GM04503 (cell line): ENCODE measurements around the gene NXPH4.

Experiments
- DNase-seq: peaks from one replicate; pipeline ENCODE4 v3.0.0-alpha.2; 2012; ENCODE audit warnings: low read depth

The NXPH4 gene

GRCh38 chr12:57183939-57184725 lies 32.5 kb upstream of the NXPH4 start:
- no peak for DNase-seq

DNA sequence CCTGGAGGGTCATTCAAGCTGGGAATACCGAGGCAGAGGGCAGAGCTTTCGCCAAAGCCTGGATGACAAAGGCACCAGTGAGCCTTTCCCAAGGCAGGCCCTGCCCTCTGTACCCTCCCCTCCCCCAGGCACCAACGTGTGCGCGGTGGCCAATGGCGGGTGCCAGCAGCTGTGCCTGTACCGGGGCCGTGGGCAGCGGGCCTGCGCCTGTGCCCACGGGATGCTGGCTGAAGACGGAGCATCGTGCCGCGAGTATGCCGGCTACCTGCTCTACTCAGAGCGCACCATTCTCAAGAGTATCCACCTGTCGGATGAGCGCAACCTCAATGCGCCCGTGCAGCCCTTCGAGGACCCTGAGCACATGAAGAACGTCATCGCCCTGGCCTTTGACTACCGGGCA lies 31.2 kb upstream of the NXPH4 start:
- DNase-seq: no peak

GRCh38 chr12:57185906-57186508 lies 30.6 kb upstream of the NXPH4 start:
- DNase-seq: no peak

GRCh38 chr12:57187222-57188089 lies 29.1 kb upstream of the NXPH4 start:
- no peak for DNase-seq

DNA sequence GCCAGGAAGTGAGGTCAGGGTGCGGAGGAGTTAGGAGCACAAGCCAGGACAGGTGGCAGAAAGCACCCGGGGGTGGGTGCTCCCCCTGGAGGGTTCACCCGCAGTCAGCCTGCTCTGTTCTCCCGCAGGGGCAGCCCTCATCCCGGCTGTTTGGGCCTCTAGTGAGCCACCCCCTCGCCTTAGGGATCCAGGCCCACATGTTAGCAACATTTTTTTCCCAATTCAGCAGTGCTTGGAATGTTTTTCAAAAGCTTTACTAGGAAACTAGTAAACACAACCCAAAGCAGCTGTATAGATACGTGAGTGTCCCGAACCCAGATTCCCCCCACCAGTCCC lies 28.5 kb upstream of the NXPH4 start:
- no peak for DNase-seq

GRCh38 chr12:57190037-57190436 lies 26.6 kb upstream of the NXPH4 start:
- no peak for DNase-seq

GRCh38 chr12:57190821-57191220 lies 25.8 kb upstream of the NXPH4 start:
- no peak for DNase-seq

- no peak for DNase-seq
Measured at GRCh38 chr12:57191410-57191809, 25.2 kb upstream of the NXPH4 start.

- DNase-seq: no peak
Measured at GRCh38 chr12:57192920-57193319, 23.7 kb upstream of the NXPH4 start.

DNA sequence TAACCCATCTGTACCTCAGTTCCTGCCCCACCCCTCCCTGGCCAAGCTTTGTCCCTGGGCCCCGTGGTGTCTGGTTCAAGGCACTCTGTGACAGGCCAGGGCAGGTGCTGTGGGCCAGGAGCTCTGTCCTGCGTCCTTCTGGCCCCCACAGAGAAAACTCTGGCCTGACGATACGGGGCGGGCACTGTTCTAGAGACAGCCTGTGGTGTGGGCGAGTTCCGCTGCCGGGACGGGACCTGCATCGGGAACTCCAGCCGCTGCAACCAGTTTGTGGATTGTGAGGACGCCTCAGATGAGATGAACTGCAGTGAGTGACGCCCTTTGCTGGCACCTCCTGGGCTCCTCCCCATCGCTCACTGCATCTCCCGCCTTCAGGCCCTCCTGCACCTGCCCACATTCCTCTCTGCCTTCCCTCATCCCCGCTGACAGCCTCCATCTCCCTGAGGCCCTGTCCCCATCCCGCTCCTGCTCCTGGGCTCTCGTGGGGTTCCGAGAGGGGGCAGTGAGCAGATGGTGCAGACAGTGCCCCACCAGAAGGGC lies 22.8 kb upstream of the NXPH4 start:
- DNase-seq: no peak

- no peak for DNase-seq
Measured at GRCh38 chr12:57194253-57194652, 22.3 kb upstream of the NXPH4 start.

- no peak for DNase-seq
Measured at GRCh38 chr12:57195186-57195585, 21.4 kb upstream of the NXPH4 start.

DNA sequence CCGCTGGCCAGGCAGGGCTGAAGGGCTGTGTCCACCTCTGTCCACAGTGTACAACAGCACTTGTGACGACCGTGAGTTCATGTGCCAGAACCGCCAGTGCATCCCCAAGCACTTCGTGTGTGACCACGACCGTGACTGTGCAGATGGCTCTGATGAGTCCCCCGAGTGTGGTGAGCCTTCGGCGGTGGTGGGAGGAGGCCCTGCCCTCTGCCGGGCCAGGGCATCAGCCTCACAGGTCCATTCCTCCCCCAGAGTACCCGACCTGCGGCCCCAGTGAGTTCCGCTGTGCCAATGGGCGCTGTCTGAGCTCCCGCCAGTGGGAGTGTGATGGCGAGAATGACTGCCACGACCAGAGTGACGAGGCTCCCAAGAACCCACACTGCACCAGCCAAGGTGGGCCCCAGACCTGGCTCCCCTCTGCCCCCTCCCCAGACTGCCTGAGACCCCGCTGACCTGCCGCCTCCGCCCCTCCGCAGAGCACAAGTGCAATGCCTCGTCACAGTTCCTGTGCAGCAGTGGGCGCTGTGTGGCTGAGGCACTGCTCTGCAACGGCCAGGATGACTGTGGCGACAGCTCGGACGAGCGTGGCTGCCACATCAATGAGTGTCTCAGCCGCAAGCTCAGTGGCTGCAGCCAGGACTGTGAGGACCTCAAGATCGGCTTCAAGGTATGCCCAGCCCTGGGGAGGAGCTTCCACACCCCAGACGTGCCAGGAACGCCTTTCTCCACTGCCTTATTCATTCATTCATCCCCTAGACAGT lies 20.8 kb upstream of the NXPH4 start:
- no peak for DNase-seq

DNA sequence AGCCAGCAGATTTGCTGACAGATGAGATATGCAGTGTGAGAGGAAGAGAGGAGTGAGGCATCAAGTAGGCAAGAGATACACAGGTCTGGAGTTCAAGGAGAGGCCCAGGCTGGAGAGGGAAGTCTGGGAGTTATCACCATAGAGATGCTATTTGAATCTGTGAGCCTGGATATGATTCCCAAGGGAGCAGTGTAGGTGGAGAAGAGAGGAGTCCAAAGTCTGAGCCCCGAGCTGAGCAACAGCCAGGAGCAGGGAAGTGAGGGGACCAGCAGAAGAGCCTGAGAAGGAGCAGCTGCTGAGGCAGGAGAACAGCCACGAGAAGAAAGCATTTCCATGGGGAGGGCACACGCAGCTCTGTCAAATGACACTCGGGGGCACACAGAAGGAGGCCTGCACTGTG lies 20.2 kb upstream of the NXPH4 start:
- no peak for DNase-seq

GRCh38 chr12:57196956-57197355 lies 19.6 kb upstream of the NXPH4 start:
- no peak for DNase-seq

DNA sequence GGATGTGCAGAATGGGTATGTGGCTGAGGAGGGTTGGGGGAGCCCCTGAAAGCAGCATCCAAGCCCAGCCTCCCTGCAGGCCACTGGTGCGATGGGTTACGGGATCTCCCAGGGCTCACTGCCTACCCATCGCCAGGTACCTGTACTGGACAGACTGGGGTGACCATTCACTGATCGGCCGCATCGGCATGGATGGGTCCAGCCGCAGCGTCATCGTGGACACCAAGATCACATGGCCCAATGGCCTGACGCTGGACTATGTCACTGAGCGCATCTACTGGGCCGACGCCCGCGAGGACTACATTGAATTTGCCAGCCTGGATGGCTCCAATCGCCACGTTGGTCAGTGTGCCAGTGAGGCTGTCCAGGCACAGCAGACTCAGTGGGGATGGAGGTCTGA lies 18.3 kb upstream of the NXPH4 start:
- no peak for DNase-seq

DNA sequence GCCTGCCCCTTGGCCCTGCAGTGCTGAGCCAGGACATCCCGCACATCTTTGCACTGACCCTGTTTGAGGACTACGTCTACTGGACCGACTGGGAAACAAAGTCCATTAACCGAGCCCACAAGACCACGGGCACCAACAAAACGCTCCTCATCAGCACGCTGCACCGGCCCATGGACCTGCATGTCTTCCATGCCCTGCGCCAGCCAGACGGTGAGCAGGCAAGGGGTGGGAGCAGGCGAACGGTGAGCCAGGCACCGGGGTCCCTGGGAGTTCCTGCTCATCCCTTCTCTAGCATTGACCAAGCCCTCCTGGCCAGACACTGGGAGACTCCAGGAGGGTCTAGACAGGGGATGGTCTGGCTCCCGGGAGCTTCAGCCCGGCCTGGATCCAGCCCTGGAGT lies 17.4 kb upstream of the NXPH4 start:
- DNase-seq: no peak

DNA sequence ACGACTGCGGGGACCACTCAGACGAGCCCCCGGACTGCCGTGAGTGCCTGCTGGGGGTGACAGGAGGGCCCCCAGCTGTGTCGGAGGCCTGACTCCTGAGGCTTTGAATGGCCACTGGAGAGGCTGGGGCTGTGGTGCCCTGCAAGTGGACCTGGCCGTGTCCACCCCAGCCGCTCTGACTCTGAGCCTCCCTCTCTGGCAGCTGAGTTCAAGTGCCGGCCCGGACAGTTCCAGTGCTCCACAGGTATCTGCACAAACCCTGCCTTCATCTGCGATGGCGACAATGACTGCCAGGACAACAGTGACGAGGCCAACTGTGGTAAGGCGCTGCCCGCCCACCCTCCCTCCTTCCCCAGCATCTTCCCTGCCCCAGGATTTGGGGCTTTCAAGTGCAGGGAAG lies 16.1 kb upstream of the NXPH4 start:
- no peak for DNase-seq

DNA sequence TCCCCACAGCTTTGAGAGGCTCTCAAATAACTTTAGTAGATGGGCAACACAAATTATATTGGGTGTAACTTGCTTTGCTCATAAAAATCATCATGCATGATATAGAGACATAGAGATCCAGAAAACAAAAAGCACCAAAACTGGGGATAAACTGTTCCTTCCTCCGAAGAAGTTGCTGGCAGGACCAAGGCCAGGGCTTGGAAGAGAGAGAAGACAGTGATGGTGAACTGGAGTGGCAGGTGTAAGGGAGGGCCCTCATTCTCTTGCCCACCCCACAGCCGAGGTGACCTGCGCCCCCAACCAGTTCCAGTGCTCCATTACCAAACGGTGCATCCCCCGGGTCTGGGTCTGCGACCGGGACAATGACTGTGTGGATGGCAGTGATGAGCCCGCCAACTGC lies 15.4 kb upstream of the NXPH4 start:
- no peak for DNase-seq

GRCh38 chr12:57201631-57202030 lies 15.0 kb upstream of the NXPH4 start:
- DNase-seq: no peak

DNA sequence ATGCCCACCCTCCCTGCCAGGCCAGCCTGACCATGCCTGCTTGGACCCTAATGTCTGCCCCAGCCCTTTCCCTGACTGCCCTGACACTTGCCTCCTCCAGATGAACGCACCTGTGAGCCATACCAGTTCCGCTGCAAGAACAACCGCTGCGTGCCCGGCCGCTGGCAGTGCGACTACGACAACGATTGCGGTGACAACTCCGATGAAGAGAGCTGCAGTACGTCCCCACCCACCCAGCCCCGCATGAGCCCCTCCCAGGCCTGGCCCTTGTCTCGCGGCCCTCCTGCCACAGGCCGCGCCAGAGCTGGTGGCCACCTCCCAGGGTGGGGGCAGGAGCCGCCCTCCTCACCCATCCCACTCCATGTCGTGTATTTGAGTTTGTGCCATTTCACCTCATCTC lies 14.3 kb upstream of the NXPH4 start:
- DNase-seq: no peak

GRCh38 chr12:57203201-57203600 lies 13.4 kb upstream of the NXPH4 start:
- no peak for DNase-seq
